H1 (cell line): ENCODE measurements around the gene CELF4. TPM values are rescaled to one million over a fixed set of nuclear protein-coding genes. Genes with fewer than 3 reads are reported as not detected.
A peak's percentile ranks its signal among the peaks of the same experiment; 100 is the strongest.

Experiments
- CTCF ChIA-PET: fragments of 300-600 bp; sonication (Branson Sonifier 250); formaldehyde crosslinking; loops from one replicate; lab custom pipeline; 2021; ENCODE audit not compliant: partially characterized antibody; lab: Charles Lee
- POLR2A ChIA-PET: fragments of 300-600 bp; sonication (Branson Sonifier 250); formaldehyde crosslinking; loops from one replicate; lab custom pipeline; 2021; ENCODE audit warnings: inconsistent platforms; ENCODE audit not compliant: partially characterized antibody; lab: Charles Lee
- DNase-seq, 2 experiments: peaks; one replicate each; pipeline versions ENCODE4 v3.0.0 to v3.0.0-alpha.2; 2010 to 2022; ENCODE audit warnings: low spot score in 2 of 2, low read depth in 1 of 2, mixed read lengths in 1 of 2
- FAIRE-seq: peaks from 2 replicates; lab custom pipeline; 2011; peaks lifted over from hg19 to GRCh38; lab: Jason Lieb, UNC
- H2AFZ ChIP-seq: 2 replicates; pipeline ENCODE4 v1.8.1; 2012; ENCODE audit warnings: low read length, inconsistent platforms
- H2AK5ac ChIP-seq: 2 replicates; pipeline ENCODE4 v1.6.1; 2013; ENCODE audit warnings: low read depth, low read length
- H2BK120ac ChIP-seq: replicated peaks from 2 replicates; pipeline ENCODE3; 2013; ENCODE audit warnings: low read depth, low read length, inconsistent platforms
- H2BK12ac ChIP-seq: 2 replicates; pipeline ENCODE4 v1.6.1; 2013; ENCODE audit warnings: low read depth, low read length
- H2BK15ac ChIP-seq: 2 replicates; pipeline ENCODE4 v1.6.1; 2013; ENCODE audit warnings: low read length
- H2BK20ac ChIP-seq: 2 replicates; pipeline ENCODE4 v1.6.1; 2013; ENCODE audit warnings: low read length
- H2BK5ac ChIP-seq: 2 replicates; pipeline ENCODE4 v1.6.1; 2013; ENCODE audit warnings: low read depth, low read length
- H3K14ac ChIP-seq: 2 replicates; pipeline ENCODE4 v1.6.1; 2013; ENCODE audit warnings: inconsistent platforms; ENCODE audit not compliant: insufficient read length
- H3K18ac ChIP-seq: 2 replicates; pipeline ENCODE4 v1.6.1; 2013; ENCODE audit warnings: low read length; ENCODE audit errors: extremely low read depth
- H3K23ac ChIP-seq: 2 replicates; pipeline ENCODE4 v1.6.1; 2013; ENCODE audit warnings: inconsistent platforms; ENCODE audit not compliant: insufficient read length
- H3K23me2 ChIP-seq: 2 replicates; pipeline ENCODE4 v1.6.1; 2013; ENCODE audit warnings: low read depth, low read length
- H3K27ac ChIP-seq: 2 replicates; pipeline ENCODE4 v1.6.1; 2011; ENCODE audit warnings: low read depth, low read length, inconsistent platforms
- H3K27me3 ChIP-seq, 4 experiments: replicated peaks in 1 of 4; 1 replicate in 1 of 4; 2 replicates in 3 of 4; pipeline versions ENCODE4 v1.6.1 to v1.8.1; 2011 to 2013; ENCODE audit warnings: low read length in 3 of 4, mild to moderate bottlenecking in 3 of 4, inconsistent platforms in 2 of 4, mixed read lengths in 2 of 4, moderate library complexity in 1 of 4; ENCODE audit not compliant: control insufficient read depth in 3 of 4, insufficient read depth in 3 of 4; ENCODE audit errors: extremely low read depth in 1 of 4
- H3K36me3 ChIP-seq, 4 experiments: 2 replicates each; pipeline versions ENCODE4 v1.6.1 to v1.8.1; 2011 to 2013; ENCODE audit warnings: mild to moderate bottlenecking in 4 of 4, low read length in 3 of 4, moderate library complexity in 2 of 4, control low read depth in 1 of 4, inconsistent platforms in 1 of 4; ENCODE audit not compliant: insufficient read depth in 4 of 4, control insufficient read depth in 2 of 4
- H3K4ac ChIP-seq: replicated peaks from 2 replicates; pipeline ENCODE3; 2013; ENCODE audit warnings: low read length, low read depth, mixed read lengths, inconsistent platforms; ENCODE audit not compliant: insufficient read length
- H3K4me1 ChIP-seq, 4 experiments: replicated peaks in 1 of 4; 1 replicate in 1 of 4; 2 replicates in 3 of 4; pipeline versions ENCODE4 v1.6.1 to v1.8.1; 2011 to 2013; ENCODE audit warnings: low read length in 3 of 4, inconsistent platforms in 2 of 4, mixed read lengths in 1 of 4; ENCODE audit not compliant: insufficient read depth in 4 of 4, control insufficient read depth in 3 of 4
- H3K4me2 ChIP-seq, 2 experiments: 2 replicates each; pipeline versions ENCODE4 v1.6.1 to v1.8.1; 2011 to 2013; ENCODE audit warnings: low read depth in 2 of 2, low read length in 2 of 2, control low read depth in 1 of 2, inconsistent platforms in 1 of 2, mild to moderate bottlenecking in 1 of 2; ENCODE audit not compliant: insufficient read depth in 1 of 2
- H3K4me3 ChIP-seq, 4 experiments: fragments of 200-600, 300-600 bp in 1 of 4; sonication (generic), shearing (Covaris generic), sonication (Bioruptor Twin) in 1 of 4; 2 replicates each; pipeline versions ENCODE4 v1.5.1 to v1.8.1; 2011 to 2016; ENCODE audit warnings: low read length in 4 of 4, low read depth in 3 of 4, control low read depth in 2 of 4, inconsistent platforms in 2 of 4, mild to moderate bottlenecking in 2 of 4, mixed read lengths in 1 of 4, moderate library complexity in 1 of 4; ENCODE audit not compliant: insufficient read depth in 2 of 4; ENCODE audit errors: extremely low read depth in 1 of 4
- H3K56ac ChIP-seq: replicated peaks from 2 replicates; pipeline ENCODE3; 2013; ENCODE audit warnings: low read depth, mild to moderate bottlenecking, mixed read lengths, low read length, inconsistent platforms; ENCODE audit not compliant: insufficient read length
- H3K79me1 ChIP-seq: 2 replicates; pipeline ENCODE4 v1.6.1; 2013; ENCODE audit warnings: low read depth, low read length, control low read depth
- H3K79me2 ChIP-seq, 2 experiments: 2 replicates each; pipeline versions ENCODE4 v1.6.1 to v1.8.1; 2012 to 2013; ENCODE audit warnings: low read length in 2 of 2, mild to moderate bottlenecking in 2 of 2, inconsistent platforms in 1 of 2; ENCODE audit not compliant: insufficient read depth in 2 of 2, control insufficient read depth in 1 of 2
- H3K9ac ChIP-seq, 4 experiments: replicated peaks in 1 of 4; 1 replicate in 1 of 4; 2 replicates in 3 of 4; pipeline versions ENCODE4 v1.6.1 to v1.8.1; 2011 to 2013; ENCODE audit warnings: low read depth in 3 of 4, low read length in 3 of 4, control low read depth in 2 of 4, mild to moderate bottlenecking in 2 of 4, moderate library complexity in 2 of 4, inconsistent platforms in 1 of 4; ENCODE audit errors: extremely low read depth in 1 of 4
- H3K9me3 ChIP-seq, 2 experiments: 2 replicates each; pipeline versions ENCODE4 v1.6.1 to v1.8.1; 2012 to 2013; ENCODE audit warnings: mild to moderate bottlenecking in 2 of 2, moderate library complexity in 2 of 2, control low read depth in 1 of 2, inconsistent platforms in 1 of 2, low read depth in 1 of 2, low read length in 1 of 2, mixed read lengths in 1 of 2; ENCODE audit not compliant: insufficient read depth in 2 of 2
- H4K20me1 ChIP-seq, 2 experiments: replicated peaks in 1 of 2; 2 replicates each; pipeline versions ENCODE3 to v1.8.1; 2011 to 2013; ENCODE audit warnings: inconsistent platforms in 2 of 2, low read length in 2 of 2, mild to moderate bottlenecking in 1 of 2; ENCODE audit not compliant: insufficient read depth in 2 of 2, control insufficient read depth in 1 of 2
- H4K5ac ChIP-seq: 2 replicates; pipeline ENCODE4 v1.6.1; 2013; ENCODE audit warnings: low read length, low read depth, mixed read lengths, inconsistent platforms; ENCODE audit not compliant: insufficient read length
- H4K8ac ChIP-seq: 2 replicates; pipeline ENCODE4 v1.8.0; 2013; ENCODE audit warnings: mild to moderate bottlenecking, moderate library complexity, low read length, inconsistent platforms; ENCODE audit not compliant: insufficient read depth; ENCODE audit errors: extremely low read depth
- H4K91ac ChIP-seq: replicated peaks from 2 replicates; pipeline ENCODE3; 2013; ENCODE audit warnings: low read length, mixed read lengths, inconsistent platforms; ENCODE audit not compliant: insufficient read length
- BCL11A ChIP-seq, 2 experiments: IDR thresholded peaks; one replicate each; pipeline ENCODE4 v1.6.1; 2011; ENCODE audit warnings: low read depth in 2 of 2, low read length in 2 of 2, mild to moderate bottlenecking in 2 of 2
- EP300 ChIP-seq, 2 experiments: IDR thresholded peaks; 1 replicate in 1 of 2; 2 replicates in 1 of 2; pipeline ENCODE4 v1.6.1; 2011 to 2012; ENCODE audit warnings: low read depth in 2 of 2, low read length in 2 of 2, mild to moderate bottlenecking in 2 of 2, borderline replicate concordance in 1 of 2, inconsistent platforms in 1 of 2, moderate library complexity in 1 of 2
- HDAC6 ChIP-seq: IDR thresholded peaks from one replicate; pipeline ENCODE4 v1.7.1; 2012; ENCODE audit warnings: low read depth, mild to moderate bottlenecking, inconsistent platforms, low read length, moderate library complexity
- MAFK ChIP-seq: IDR thresholded peaks from 2 replicates; pipeline ENCODE4 v1.6.1; 2012; ENCODE audit warnings: low read depth, mild to moderate bottlenecking, improper control_type of control experiment, low read length
- RAD21 ChIP-seq, 2 experiments: IDR thresholded peaks in 1 of 2; conservative IDR thresholded peaks in 1 of 2; 2 replicates each; pipeline ENCODE4 v1.6.1; 2011; ENCODE audit warnings: low read depth in 2 of 2, low read length in 2 of 2, improper control_type of control experiment in 1 of 2, inconsistent platforms in 1 of 2, mild to moderate bottlenecking in 1 of 2, moderate library complexity in 1 of 2
- RFX5 ChIP-seq: IDR thresholded peaks from 2 replicates; pipeline ENCODE4 v1.6.1; 2011; ENCODE audit warnings: low read depth, low read length, improper control_type of control experiment, borderline replicate concordance
- RNF2 ChIP-seq: fragments of 200-900, 300-1000 bp; sonication (generic); IDR thresholded peaks from 2 replicates; pipeline ENCODE4 v1.7.1; 2016; ENCODE audit warnings: borderline replicate concordance, low read depth, mild to moderate bottlenecking, antibody characterized with exemption, low read length; ENCODE audit not compliant: poor library complexity, severe bottlenecking; ENCODE audit errors: missing control alignments
- SIN3A ChIP-seq, 2 experiments: IDR thresholded peaks in 1 of 2; conservative IDR thresholded peaks in 1 of 2; 2 replicates each; pipeline ENCODE4 v1.6.1; 2011 to 2012; ENCODE audit warnings: low read length in 2 of 2, improper control_type of control experiment in 1 of 2, low read depth in 1 of 2, mild to moderate bottlenecking in 1 of 2
- SP2 ChIP-seq: IDR thresholded peaks from 2 replicates; pipeline ENCODE4 v1.6.1; 2012; ENCODE audit warnings: mild to moderate bottlenecking, low read length, inconsistent platforms
- ZNF274 ChIP-seq: IDR thresholded peaks from 2 replicates; pipeline ENCODE4 v1.7.0; 2012; ENCODE audit warnings: low read length, borderline replicate concordance; ENCODE audit errors: extremely low read depth
- WGBS, 2 experiments: shearing (Covaris generic) in 1 of 2; methylation state at CpG; one replicate each; pipeline versions ENCODE4 v1.1.6 to v1.1.7; 2013 to 2015; ENCODE audit warnings: low lambda C conversion rate in 2 of 2, mixed read lengths in 2 of 2, inconsistent platforms in 1 of 2, low coverage in 1 of 2, missing lambda C conversion rate in 1 of 2; ENCODE audit not compliant: insufficient replicate concordance in 2 of 2, insufficient coverage in 1 of 2, insufficient read length in 1 of 2; ENCODE audit errors: extremely low coverage in 1 of 2, missing lambda C conversion rate in 1 of 2; 5-methylcytosine and 5-hydroxymethylcytosine counted together
- polyA plus RNA-seq, 7 experiments: library from polyadenylated mRNA; depleted of rRNA in 3 of 7; stranded (reverse) in 5 of 7; unstranded in 2 of 7; fragments of >200 nt in 5 of 7; fragments of 200-250 nt in 2 of 7; gene quantifications; 1 replicate in 5 of 7; 2 replicates in 1 of 7; 4 replicates in 1 of 7; pipeline versions ENCODE4 v1.2.1 to v1.2.3, GENCODE V29; 2011 to 2013; ENCODE audit warnings: missing spikeins in 2 of 7, mixed read lengths in 2 of 7
- total RNA-seq: library from RNA; stranded (reverse); fragmentation: NEBNext Ultra II Directional; extraction: Animal tissue kit (Norgen Biotek cat#: 25700); gene quantifications from 2 replicates; pipeline ENCODE4 v1.2.1, GENCODE V29; 2021

The CELF4 gene
- total and polyA plus RNA-seq, 2 of the 8 experiments (the other 6 are each of a cell fraction or from before 2014, with no cell fraction given): 1.6 to 3.4 TPM

- Histone ChIP-seq H4K5ac (no peak overlapping the region), H3K4me2 (peak overlapping the region in 1 of 2 experiments; percentile 41; a peak in 2 of 4 replicates), H3K79me1 (no peaks in the 10 kb centered on the region), H2AK5ac (peak overlapping the region; percentile 99), H3K23me2 (peaks cover 2% of the 10 kb centered on the region), H2BK5ac (0 out of 2 replicates have a peak overlapping the region, but pooled peaks have one; percentile 41), H2BK120ac (peak overlapping the region; percentile 88), H2AFZ (no peak overlapping the region), H2BK15ac (peak overlapping the region; percentile 5), H3K9ac (no peak overlapping the region), H3K79me2 (no peaks in the 10 kb centered on the region), H3K27me3 (peaks cover 0 to 3% (median 0%) of the 10 kb centered on the region in 4 experiments; a peak in 2 of 7 replicates), H3K23ac (no peak overlapping the region), H3K18ac (peak overlapping the region; percentile 87), H3K56ac (no peak overlapping the region), H3K4me1 (peaks cover 8 to 16% (median 10%) of the 10 kb centered on the region in 4 experiments), H3K4me3 (no peak overlapping the region), H3K27ac (no peak overlapping the region; the same call in 1 of the 2 replicates), H3K4ac (peak overlapping the region; percentile 70), H4K8ac (no peak overlapping the region), H2BK12ac (peak overlapping the region; percentile 96), H3K9me3 (no peaks in the 10 kb centered on the region), H2BK20ac (peak overlapping the region; percentile 100), H4K20me1 (peaks cover 0 to 4% of the 10 kb centered on the region in 2 experiments), H3K14ac (no peak overlapping the region), H4K91ac (peak overlapping the region; percentile 84), H3K36me3 (no peaks in the 10 kb centered on the region)
- FAIRE-seq: no peak
- WGBS, 2 experiments: 95% methylated on average over 14 of the region's 14 CpGs; no CpG with 5 or more reads in 1 of the 2 experiments
- CTCF ChIA-PET: interaction anchor here (0.7 to 13.4 kb wide), 2 partner anchors 23 to 60 kb away, joined by 3 to 144 read pairs; no protein-coding TSS in a partner anchor
- no peak for DNase-seq
- POLR2A ChIA-PET: no interaction called here
- TF ChIP-seq MAFK: no peak
- no peak for TF ChIP-seq HDAC6
- no peak for TF ChIP-seq ZNF274
- no peak for TF ChIP-seq RFX5
- no peak for TF ChIP-seq SIN3A (conservative IDR thresholded peaks at IDR 0.05 in 1 of 2, IDR thresholded peaks at IDR 0.05 in 1 of 2; ENCODE audit: low read depth in 1 of 2, low read length in 2 of 2)
- no peak for TF ChIP-seq RNF2
- TF ChIP-seq EP300 (IDR thresholded peaks at IDR 0.05; ENCODE audit: borderline replicate concordance in 1 of 2, low read depth in 2 of 2, low read length in 2 of 2): no peak
- no peak for TF ChIP-seq BCL11A (IDR thresholded peaks at IDR 0.05; ENCODE audit: low read depth in 2 of 2, low read length in 2 of 2)
- no peak for TF ChIP-seq SP2
- no peak for TF ChIP-seq RAD21 (IDR thresholded peaks at IDR 0.05 in 1 of 2, conservative IDR thresholded peaks at IDR 0.05 in 1 of 2; ENCODE audit: low read depth in 2 of 2, low read length in 2 of 2)
These were observed 114.3 kb downstream of the CELF4 start for GRCh38 chr18:37451239-37451825.
